AG09319 (cell line): ENCODE results near the gene ATP13A3.
"Not testable (repeated sequence)": the region's sequence is repeated elsewhere in the genome, so short reads cannot be mapped to it uniquely, and the experiment has no call there.

ENCODE experiments used
- DNase-seq: peaks from one replicate; pipeline ENCODE4 v3.0.0-alpha.2; 2010; ENCODE audit warnings: low read depth; ENCODE audit errors: extremely low read depth
- TF ChIP-seq, protein P1 (sequence below): IDR thresholded peaks from 2 replicates; pipeline ENCODE4 v1.5.1; 2011; ENCODE audit warnings: low read depth, mild to moderate bottlenecking, inconsistent platforms, low read length, moderate library complexity

The ATP13A3 gene

DNA sequence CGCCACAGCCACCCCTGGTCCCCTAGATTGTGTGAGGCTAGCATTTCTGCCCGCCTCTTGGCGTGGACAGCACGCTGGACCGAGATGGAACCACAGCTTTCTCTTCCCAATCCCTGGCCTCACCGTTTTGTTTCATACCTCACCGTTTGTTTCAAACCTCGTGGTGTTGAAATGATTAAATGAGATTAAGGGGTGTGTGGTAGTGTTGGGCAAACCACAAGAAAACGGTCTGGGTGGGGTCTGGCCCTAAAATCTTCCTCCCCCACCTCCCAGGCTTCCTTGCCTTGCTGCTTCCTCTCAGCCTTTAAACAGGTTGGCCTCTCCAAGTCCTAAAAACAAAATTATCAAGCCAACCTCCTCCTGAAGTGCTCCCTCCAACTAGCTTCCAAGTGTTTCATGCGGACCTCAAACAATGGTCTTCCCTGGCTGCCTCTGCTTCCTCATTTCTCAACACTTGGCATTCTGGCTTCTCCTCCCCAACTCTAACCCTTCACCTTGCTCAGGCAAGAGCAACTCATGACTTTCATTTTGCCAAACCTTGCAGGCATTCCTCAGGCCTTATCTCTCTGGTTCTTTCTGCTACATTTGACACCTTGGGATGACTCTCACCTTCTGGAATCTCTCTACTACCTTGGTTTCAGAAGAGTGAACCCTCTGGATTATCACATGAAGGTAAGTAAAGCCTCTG, 1.4 kb upstream of the ATP13A3 start:
- TF ChIP-seq, protein P1, sequence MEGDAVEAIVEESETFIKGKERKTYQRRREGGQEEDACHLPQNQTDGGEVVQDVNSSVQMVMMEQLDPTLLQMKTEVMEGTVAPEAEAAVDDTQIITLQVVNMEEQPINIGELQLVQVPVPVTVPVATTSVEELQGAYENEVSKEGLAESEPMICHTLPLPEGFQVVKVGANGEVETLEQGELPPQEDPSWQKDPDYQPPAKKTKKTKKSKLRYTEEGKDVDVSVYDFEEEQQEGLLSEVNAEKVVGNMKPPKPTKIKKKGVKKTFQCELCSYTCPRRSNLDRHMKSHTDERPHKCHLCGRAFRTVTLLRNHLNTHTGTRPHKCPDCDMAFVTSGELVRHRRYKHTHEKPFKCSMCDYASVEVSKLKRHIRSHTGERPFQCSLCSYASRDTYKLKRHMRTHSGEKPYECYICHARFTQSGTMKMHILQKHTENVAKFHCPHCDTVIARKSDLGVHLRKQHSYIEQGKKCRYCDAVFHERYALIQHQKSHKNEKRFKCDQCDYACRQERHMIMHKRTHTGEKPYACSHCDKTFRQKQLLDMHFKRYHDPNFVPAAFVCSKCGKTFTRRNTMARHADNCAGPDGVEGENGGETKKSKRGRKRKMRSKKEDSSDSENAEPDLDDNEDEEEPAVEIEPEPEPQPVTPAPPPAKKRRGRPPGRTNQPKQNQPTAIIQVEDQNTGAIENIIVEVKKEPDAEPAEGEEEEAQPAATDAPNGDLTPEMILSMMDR = no peak
- no peak for DNase-seq

GRCh38 chr3:194487289-194488054, 670 bp upstream of the ATP13A3 start:
- TF ChIP-seq, protein P1 = no peak
- no peak for DNase-seq

GRCh38 chr3:194485881-194486539, 792 bp downstream of the ATP13A3 start:
- no peak for DNase-seq
- TF ChIP-seq, protein P1 = peak; percentile 19

DNA sequence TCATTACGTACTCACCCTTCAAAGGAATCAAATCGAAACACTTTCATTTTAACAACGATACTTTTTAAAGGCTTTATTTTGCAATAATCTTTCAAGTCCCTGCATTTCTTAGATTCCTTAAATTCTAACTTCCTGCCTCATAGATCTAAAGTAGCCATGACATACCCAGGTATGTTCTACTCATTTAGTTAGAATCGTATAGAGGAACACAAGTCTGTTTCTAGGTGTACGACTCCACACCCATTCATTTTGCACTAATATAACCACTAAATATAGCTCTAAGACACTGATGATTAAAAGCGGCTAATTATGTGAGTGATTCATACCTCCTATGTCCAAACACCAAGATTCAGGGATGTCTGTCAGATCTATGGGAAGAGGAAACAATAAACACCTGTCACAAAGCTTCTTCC, 1.3 kb downstream of the ATP13A3 start:
- TF ChIP-seq, protein P1 = no peak
- DNase-seq = no peak

GRCh38 chr3:194484614-194485013, 2.2 kb downstream of the ATP13A3 start:
- TF ChIP-seq, protein P1 = no peak
- no peak for DNase-seq

DNA sequence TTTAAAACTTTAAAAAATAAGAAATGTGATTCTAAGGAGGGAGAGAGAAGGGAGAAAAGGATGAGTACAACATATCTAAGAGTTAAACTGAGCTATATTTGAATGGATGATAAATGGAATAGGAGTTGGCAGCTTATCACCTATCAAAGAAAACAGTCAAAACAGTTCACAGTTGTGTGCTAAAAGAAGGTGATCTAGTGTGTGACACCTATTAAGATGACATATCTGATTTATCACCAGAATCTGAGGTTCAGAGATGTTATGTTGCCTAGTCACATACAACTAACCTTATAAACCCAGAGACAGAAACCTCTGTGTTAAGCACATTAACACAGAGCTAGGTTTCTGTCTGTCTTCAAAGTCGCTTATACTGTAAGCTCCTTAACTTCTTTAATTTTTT, 3.0 kb downstream of the ATP13A3 start:
- TF ChIP-seq, protein P1 = no peak
- DNase-seq = no peak

GRCh38 chr3:194482830-194483229, 4.0 kb downstream of the ATP13A3 start:
- DNase-seq = not testable (repeated sequence)
